H7 (cell line): ENCODE results near the gene SDS. TPM values are rescaled to one million over a fixed set of nuclear protein-coding genes. Genes with fewer than 3 reads are reported as not detected.

Experiments used
- DNase-seq: peaks from one replicate; pipeline ENCODE4 v3.0.0; 2012
- H3K27me3 ChIP-seq: 2 replicates; pipeline ENCODE4 v1.6.0; 2011; ENCODE audit warnings: mild to moderate bottlenecking, low read length; ENCODE audit not compliant: control insufficient read depth, insufficient read depth
- H3K36me3 ChIP-seq: replicated peaks from 2 replicates; pipeline ENCODE4 v1.5.1; 2011; ENCODE audit warnings: low read length; ENCODE audit not compliant: control insufficient read depth, insufficient read depth
- H3K4me3 ChIP-seq: 2 replicates; pipeline ENCODE4 v1.5.1; 2011; ENCODE audit warnings: low read depth, mild to moderate bottlenecking, control low read depth, low read length, moderate library complexity; ENCODE audit not compliant: insufficient read depth
- total RNA-seq: library from RNA; depleted of rRNA; stranded (reverse); fragments of >200 nt; shearing (Covaris generic); gene quantifications from 2 replicates; pipeline ENCODE4 v1.2.3, GENCODE V29; 2014

Gene SDS
- total RNA-seq, 1 experiment from 2014 or later: 0.66 TPM

DNA sequence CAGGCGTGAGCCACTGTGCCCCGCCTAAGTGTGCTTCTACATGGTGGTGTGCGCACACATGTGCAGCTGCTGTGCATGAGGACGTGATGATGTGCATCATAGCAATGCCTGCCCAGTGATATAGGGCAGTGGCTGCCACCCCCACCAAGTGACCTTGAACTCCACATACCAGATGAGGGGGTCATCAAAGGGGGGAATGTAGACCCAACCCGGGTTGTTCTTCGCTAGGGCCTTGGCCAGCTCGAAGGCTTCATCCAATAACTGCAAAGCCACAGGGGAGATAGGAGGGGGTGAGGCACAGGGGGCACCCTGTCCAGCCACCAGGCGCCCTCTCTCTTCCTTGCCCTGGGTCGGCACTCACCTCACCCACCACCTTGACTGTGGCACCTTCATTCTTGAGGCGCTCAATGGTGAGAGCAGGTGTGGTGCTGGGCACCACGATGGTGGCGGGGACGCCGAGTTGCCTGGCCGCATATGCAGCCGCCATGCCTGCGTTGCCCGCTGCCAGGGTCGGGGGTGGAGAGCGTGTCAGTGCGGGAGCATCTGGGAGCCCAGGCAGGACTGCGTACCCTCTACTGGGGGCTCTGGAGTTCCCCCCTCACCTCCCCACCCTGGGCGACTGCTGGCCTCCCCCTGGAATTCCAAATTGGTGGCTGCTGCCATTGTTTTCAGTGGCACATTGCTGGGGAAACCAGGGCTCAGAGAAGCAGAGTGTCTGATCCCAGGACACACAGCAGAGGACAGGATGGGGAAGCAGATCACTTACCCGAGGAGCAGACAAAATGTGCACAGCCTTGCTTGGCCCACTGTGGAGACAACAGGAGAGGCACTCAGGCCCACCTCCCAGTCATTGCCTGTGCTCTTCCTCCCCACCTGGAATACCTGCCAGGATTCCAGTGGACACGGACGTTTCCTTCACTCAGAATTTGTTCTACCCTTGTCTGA is 5.1 kb downstream of the SDS start:
- H3K4me3 ChIP-seq: no peak overlapping the region
- H3K36me3 ChIP-seq: no peaks in the 10 kb centered on the region
- no peak for DNase-seq
- no peaks in the 10 kb centered on the region for H3K27me3 ChIP-seq

- no peaks in the 10 kb centered on the region for H3K36me3 ChIP-seq
- no peaks in the 10 kb centered on the region for H3K27me3 ChIP-seq
- H3K4me3 ChIP-seq: no peak overlapping the region
- DNase-seq: peak; percentile 51
Measured at GRCh38 chr12:113397497-113398197, 6.0 kb downstream of the SDS start.

DNA sequence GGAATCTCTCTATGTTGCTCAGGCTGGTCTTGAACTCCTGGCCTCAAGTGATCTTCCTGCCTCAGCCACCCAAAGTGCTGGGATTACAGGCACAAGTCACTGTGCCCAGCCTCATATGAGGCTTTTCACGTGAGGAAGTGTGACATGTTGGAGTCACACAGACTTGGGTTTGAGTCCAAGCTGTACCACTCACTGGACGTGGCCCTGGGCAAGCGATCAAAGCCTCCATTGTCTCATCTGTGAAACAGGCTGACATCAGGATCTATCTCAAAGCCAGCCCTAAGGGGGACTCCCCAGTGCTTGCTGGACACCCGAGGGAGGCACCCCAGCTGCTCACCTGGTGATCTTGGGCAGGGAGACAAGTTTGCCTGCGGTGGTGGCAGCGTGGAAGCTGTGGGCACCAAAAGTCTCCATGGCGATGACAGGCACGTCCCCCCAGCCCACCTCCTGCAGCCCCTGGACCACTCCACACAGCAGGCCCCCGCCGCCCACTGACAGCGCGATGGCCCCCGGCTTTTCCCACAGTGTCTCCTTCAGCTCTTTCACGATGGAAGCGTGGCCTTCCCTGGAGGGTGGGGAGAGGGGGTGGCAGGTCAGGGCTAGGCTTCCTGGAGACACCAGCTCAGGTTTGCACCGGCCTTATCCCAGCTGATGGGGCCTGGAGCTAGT is 6.7 kb downstream of the SDS start:
- no peaks in the 10 kb centered on the region for H3K36me3 ChIP-seq
- DNase-seq: peak; percentile 56
- H3K4me3 ChIP-seq: no peak overlapping the region
- no peaks in the 10 kb centered on the region for H3K27me3 ChIP-seq

GRCh38 chr12:113396200-113396599 is 7.5 kb downstream of the SDS start:
- H3K4me3 ChIP-seq: no peak overlapping the region
- no peak for DNase-seq

GRCh38 chr12:113395119-113395518 is 8.6 kb downstream of the SDS start:
- Histone ChIP-seq H3K27me3 (no peaks in the 10 kb centered on the region), H3K4me3 (no peak overlapping the region), H3K36me3 (no peaks in the 10 kb centered on the region)
- no peak for DNase-seq

More at GRCh38 chr12:113396200-113396599, 7.5 kb downstream of the SDS start:
- no peaks in the 10 kb centered on the region for H3K36me3 ChIP-seq
- no peaks in the 10 kb centered on the region for H3K27me3 ChIP-seq

DNA sequence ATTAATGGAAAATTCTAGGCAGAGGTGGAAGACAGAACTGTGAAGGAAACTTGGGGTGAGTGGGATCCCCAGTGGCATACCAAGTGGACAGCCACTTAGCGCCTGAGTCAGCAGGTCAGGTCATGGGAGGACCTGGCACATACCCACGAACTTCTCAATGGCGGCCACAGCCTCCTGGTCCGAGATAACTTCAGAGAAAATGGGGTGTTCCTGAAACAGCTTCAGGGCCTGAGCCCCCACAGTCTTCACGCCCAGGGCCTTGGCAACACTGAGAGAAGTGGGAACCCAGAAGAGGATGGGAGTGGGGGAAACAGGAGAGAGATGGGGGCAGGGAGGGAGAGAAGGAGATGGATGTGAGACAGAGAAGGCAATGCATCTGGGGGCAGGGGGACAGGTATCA is 9.9 kb downstream of the SDS start:
- no peak overlapping the region for H3K4me3 ChIP-seq
- no peaks in the 10 kb centered on the region for H3K36me3 ChIP-seq
- DNase-seq: no peak
- no peaks in the 10 kb centered on the region for H3K27me3 ChIP-seq

DNA sequence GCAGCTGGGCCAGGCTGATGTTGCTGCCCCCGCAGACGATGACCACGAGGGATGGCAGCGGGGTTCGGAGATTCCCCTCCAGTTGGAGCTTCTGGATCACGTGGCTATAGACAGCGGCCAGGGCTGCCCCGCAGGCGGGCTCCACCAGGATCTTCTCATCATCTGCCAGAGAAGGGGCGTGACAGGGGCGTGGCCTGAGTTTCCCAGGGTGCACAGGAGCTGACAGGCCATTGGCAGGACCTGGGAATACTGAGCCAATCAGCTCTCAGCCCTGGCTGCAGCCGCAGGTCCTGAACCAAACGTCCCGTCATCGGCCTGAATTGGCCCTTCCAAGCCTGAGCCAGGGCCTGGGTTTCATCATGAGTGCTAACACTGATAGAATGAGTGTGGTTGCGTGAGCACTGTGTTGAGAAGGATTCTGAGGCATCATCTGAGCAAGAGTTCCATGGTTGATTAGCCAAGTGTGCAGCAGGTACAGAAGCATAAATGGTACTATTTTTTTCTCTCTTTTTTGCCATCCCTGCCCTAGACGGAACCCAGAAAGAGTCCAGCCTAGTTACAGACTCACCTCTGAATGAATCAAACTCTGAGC is 10.6 kb downstream of the SDS start:
- peak; percentile 98 for DNase-seq
- H3K36me3 ChIP-seq: no peaks in the 10 kb centered on the region
- no peaks in the 10 kb centered on the region for H3K27me3 ChIP-seq
- no peak overlapping the region for H3K4me3 ChIP-seq

DNA sequence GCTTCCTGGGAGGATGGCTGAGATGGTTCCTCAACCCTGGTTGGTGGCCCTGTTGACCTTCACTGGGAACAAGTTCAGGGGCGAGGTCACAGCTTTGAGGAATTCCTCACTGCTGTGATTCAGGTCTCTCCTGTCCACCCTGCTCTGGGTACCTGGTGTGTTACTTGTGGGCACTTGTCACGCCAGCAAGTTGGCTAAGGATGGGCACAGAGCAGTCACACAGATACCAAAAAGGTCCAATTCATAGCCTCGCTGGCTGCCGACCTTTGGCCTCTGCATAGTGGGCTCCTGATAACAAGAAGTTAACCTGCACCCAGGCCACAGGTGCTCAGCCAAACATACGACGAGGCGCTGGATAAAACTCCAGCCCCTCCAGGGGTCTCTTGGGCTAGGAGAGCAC is 11.2 kb downstream of the SDS start:
- Histone ChIP-seq H3K36me3 (no peaks in the 10 kb centered on the region), H3K27me3 (no peaks in the 10 kb centered on the region), H3K4me3 (no peak overlapping the region)
- no peak for DNase-seq

DNA sequence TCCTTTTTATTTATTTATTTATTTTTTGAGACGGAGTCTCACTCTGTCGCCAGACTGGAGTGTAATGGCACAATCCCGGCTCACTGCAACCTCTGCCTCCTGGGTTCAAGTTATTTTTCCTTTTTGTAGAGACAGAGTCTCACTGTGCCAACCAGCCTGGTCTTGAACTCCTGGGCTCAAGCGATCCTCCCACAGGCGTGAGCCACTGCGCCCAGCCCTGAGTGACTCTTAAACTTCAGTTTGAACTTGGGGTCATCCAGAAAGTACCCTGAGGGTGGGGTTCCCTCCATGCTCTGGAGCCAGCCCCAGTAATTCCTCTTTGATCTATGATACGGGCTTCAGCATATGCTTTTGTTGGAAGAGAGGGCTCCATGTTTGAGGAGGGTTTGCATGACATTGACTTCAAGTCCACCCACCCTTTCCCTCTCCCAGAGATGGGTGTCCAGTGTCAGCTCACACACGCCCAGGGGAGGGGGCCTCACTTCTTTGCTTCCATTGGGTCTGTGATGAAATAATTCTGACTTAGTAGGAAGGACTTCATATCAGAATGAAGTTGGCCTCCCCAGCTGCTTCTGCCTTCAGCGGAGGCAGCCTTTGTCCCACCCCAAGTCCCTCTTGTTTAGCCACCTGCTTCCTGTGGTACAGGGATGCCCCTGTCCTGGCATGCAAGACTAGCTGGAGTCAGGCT is 11.9 kb downstream of the SDS start:
- no peak for DNase-seq
- Histone ChIP-seq H3K27me3 (no peaks in the 10 kb centered on the region), H3K4me3 (no peak overlapping the region), H3K36me3 (peaks cover 1% of the 10 kb centered on the region; the same call in 1 of the 2 replicates)

GRCh38 chr12:113391145-113391544 is 12.5 kb downstream of the SDS start:
- no peaks in the 10 kb centered on the region for H3K27me3 ChIP-seq
- H3K36me3 ChIP-seq: peaks cover 1% of the 10 kb centered on the region; the same call in 1 of the 2 replicates
- no peak for DNase-seq
- H3K4me3 ChIP-seq: no peak overlapping the region

DNA sequence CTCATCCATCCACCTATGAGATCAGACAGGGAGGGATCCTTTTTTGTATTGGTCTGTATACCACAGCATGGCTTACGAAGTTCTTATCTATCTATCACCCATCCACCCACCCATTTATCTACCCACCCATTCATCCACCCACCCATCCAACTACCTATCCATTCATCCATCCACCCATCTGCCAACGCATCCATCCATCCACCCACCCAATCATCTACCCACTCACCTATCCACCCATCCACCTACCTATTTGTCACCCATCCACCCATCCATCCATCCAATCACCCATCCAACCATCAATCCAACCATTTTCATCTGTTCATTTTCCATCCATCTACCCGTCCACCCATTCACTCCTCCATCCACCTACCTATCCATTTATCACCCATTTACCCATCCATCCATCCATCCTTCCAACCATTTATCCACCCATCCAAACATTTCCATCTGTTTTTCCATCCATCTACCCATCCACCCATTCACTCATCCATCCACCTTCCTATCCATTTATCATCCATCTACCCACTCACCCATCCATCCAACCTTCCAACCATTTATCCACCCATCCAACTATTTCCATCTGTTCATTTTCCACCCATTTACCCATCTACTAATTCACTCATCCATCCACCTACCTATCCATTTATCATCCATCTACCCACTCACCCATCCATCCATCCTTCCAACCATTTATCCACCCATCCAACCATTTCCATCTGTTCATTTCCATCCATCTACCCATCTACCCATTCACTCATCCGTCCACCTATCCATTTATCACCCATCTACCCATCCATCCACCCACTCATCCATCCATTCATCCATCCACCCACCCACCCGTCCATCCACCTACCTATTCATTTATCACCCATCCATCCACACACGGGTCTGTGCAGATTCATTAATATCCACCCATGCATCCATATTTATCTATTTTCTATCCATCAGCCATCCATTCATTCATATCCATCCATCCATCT is 13.3 kb downstream of the SDS start:
- Histone ChIP-seq H3K27me3 (no peaks in the 10 kb centered on the region), H3K36me3 (peaks cover 1% of the 10 kb centered on the region; the same call in 1 of the 2 replicates), H3K4me3 (no peak overlapping the region)
- no peak for DNase-seq

- Histone ChIP-seq H3K36me3 (peaks cover 3% of the 10 kb centered on the region), H3K27me3 (no peaks in the 10 kb centered on the region), H3K4me3 (no peak overlapping the region)
- DNase-seq: no peak
Measured at GRCh38 chr12:113388351-113388750, 15.3 kb downstream of the SDS start.

GRCh38 chr12:113387631-113388030 is 16.1 kb downstream of the SDS start:
- no peak for DNase-seq
- Histone ChIP-seq H3K4me3 (no peak overlapping the region), H3K36me3 (peaks cover 3% of the 10 kb centered on the region), H3K27me3 (no peaks in the 10 kb centered on the region)
